ENCODE data around the gene MOCS1. TPM values are rescaled to one million over a fixed set of nuclear protein-coding genes. Genes with fewer than 3 reads are reported as not detected.

The MOCS1 gene
- total RNA-seq, 1 donor from 2014 or later = 16.0 TPM

- Histone ChIP-seq H3K79me2 (ENCODE audit: insufficient read depth, low read length) (no peaks in the 10 kb centered on the region), H4K20me1 (ENCODE audit: insufficient read depth, low read length) (no peaks in the 10 kb centered on the region), H3K4me1 (ENCODE audit: insufficient read depth, low read length) (peaks cover 59% of the 10 kb centered on the region), H3K9ac (ENCODE audit: low read length) (peak overlapping the region; percentile 84), H3K36me3 (ENCODE audit: insufficient read depth, low read length) (no peaks in the 10 kb centered on the region), H3K27me3 (ENCODE audit: insufficient read depth, low read length) (no peaks in the 10 kb centered on the region), H3K9me3 (ENCODE audit: insufficient read depth, low read depth, low read length) (no peaks in the 10 kb centered on the region), H3K27ac (ENCODE audit: low read depth, low read length) (peak overlapping the region; percentile 94), H3K4me2 (ENCODE audit: low read length) (peak overlapping the region; percentile 84), H3K4me3 (ENCODE audit: insufficient read depth, low read depth, low read length) (peak overlapping the region; percentile 18), H2AFZ (ENCODE audit: low read depth, low read length) (peak overlapping the region; percentile 70)
- TF ChIP-seq EZH2 (IDR thresholded peaks at IDR 0.05; ENCODE audit: insufficient read depth, low read length) = no peak
- TF ChIP-seq CTCF (IDR thresholded peaks at IDR 0.05; ENCODE audit: insufficient read depth, low read depth, low read length) = no peak
- peak overlapping the region; percentile 64 for H3K4me3 Mint-ChIP-seq (ENCODE audit: unreplicated experiment)
- peak overlapping the region; percentile 100 for H3K27ac Mint-ChIP-seq (ENCODE audit: unreplicated experiment)
- H3K9me3 Mint-ChIP-seq (ENCODE audit: unreplicated experiment) = peaks cover 4% of the 10 kb centered on the region
- peaks cover 13% of the 10 kb centered on the region for H3K36me3 Mint-ChIP-seq (ENCODE audit: low read depth, unreplicated experiment)
- H3K4me1 Mint-ChIP-seq (ENCODE audit: low read depth, unreplicated experiment) = peaks cover 54% of the 10 kb centered on the region
- H3K27me3 Mint-ChIP-seq (ENCODE audit: low read depth, unreplicated experiment) = no peaks in the 10 kb centered on the region
- peak; percentile 94 for DNase-seq (ENCODE audit: low read depth)
- peak; percentile 76 for FAIRE-seq
These were observed 52.3 kb downstream of the MOCS1 start for GRCh38 chr6:39881851-39882530.

GRCh38 chr6:39880594-39880993, 53.7 kb downstream of the MOCS1 start:
- no peaks in the 10 kb centered on the region for H4K20me1 ChIP-seq (ENCODE audit: insufficient read depth, low read length)
- Mint-ChIP-seq H3K9me3 (ENCODE audit: unreplicated experiment) (peaks cover under 1% of the 10 kb centered on the region), H3K4me1 (ENCODE audit: low read depth, unreplicated experiment) (peaks cover 42% of the 10 kb centered on the region), H3K36me3 (ENCODE audit: low read depth, unreplicated experiment) (peaks cover 17% of the 10 kb centered on the region), H3K4me3 (ENCODE audit: unreplicated experiment) (no peak overlapping the region), H3K27ac (ENCODE audit: unreplicated experiment) (no peak overlapping the region), H3K27me3 (ENCODE audit: low read depth, unreplicated experiment) (no peaks in the 10 kb centered on the region)
- H3K79me2 ChIP-seq (ENCODE audit: insufficient read depth, low read length) = no peaks in the 10 kb centered on the region
- H3K9me3 ChIP-seq (ENCODE audit: insufficient read depth, low read depth, low read length) = no peaks in the 10 kb centered on the region
- no peaks in the 10 kb centered on the region for H3K36me3 ChIP-seq (ENCODE audit: insufficient read depth, low read length)
- FAIRE-seq (no peak), DNase-seq (ENCODE audit: low read depth) (no peak)
- no peak for TF ChIP-seq EZH2 (IDR thresholded peaks at IDR 0.05; ENCODE audit: insufficient read depth, low read length)
- TF ChIP-seq CTCF (IDR thresholded peaks at IDR 0.05; ENCODE audit: insufficient read depth, low read depth, low read length) = no peak
- H3K4me3 ChIP-seq (ENCODE audit: insufficient read depth, low read depth, low read length) = no peak overlapping the region
- no peaks in the 10 kb centered on the region for H3K27me3 ChIP-seq (ENCODE audit: insufficient read depth, low read length)
- H2AFZ ChIP-seq (ENCODE audit: low read depth, low read length) = no peak overlapping the region
- no peak overlapping the region for H3K27ac ChIP-seq (ENCODE audit: low read depth, low read length)
- peaks cover 49% of the 10 kb centered on the region for H3K4me1 ChIP-seq (ENCODE audit: insufficient read depth, low read length)
- H3K4me2 ChIP-seq (ENCODE audit: low read length) = no peak overlapping the region
- no peak overlapping the region for H3K9ac ChIP-seq (ENCODE audit: low read length)

- Histone ChIP-seq H3K4me3 (ENCODE audit: insufficient read depth, low read depth, low read length) (no peak overlapping the region), H3K4me2 (ENCODE audit: low read length) (no peak overlapping the region), H2AFZ (ENCODE audit: low read depth, low read length) (no peak overlapping the region), H3K27ac (ENCODE audit: low read depth, low read length) (no peak overlapping the region), H3K79me2 (ENCODE audit: insufficient read depth, low read length) (no peaks in the 10 kb centered on the region), H3K36me3 (ENCODE audit: insufficient read depth, low read length) (peaks cover 2% of the 10 kb centered on the region), H3K9me3 (ENCODE audit: insufficient read depth, low read depth, low read length) (no peaks in the 10 kb centered on the region), H3K4me1 (ENCODE audit: insufficient read depth, low read length) (peaks cover 39% of the 10 kb centered on the region), H4K20me1 (ENCODE audit: insufficient read depth, low read length) (no peaks in the 10 kb centered on the region), H3K9ac (ENCODE audit: low read length) (no peak overlapping the region), H3K27me3 (ENCODE audit: insufficient read depth, low read length) (no peaks in the 10 kb centered on the region)
- Mint-ChIP-seq H3K4me3 (ENCODE audit: unreplicated experiment) (no peak overlapping the region), H3K36me3 (ENCODE audit: low read depth, unreplicated experiment) (peaks cover 18% of the 10 kb centered on the region), H3K4me1 (ENCODE audit: low read depth, unreplicated experiment) (peaks cover 35% of the 10 kb centered on the region), H3K27ac (ENCODE audit: unreplicated experiment) (no peak overlapping the region), H3K9me3 (ENCODE audit: unreplicated experiment) (no peaks in the 10 kb centered on the region), H3K27me3 (ENCODE audit: low read depth, unreplicated experiment) (no peaks in the 10 kb centered on the region)
- no peak for TF ChIP-seq EZH2 (IDR thresholded peaks at IDR 0.05; ENCODE audit: insufficient read depth, low read length)
- DNase-seq (ENCODE audit: low read depth) (peak; percentile 22), FAIRE-seq (no peak)
These were observed 54.7 kb downstream of the MOCS1 start for GRCh38 chr6:39879535-39879934.
